ENCODE results near the gene DNAJB1.
"Not testable (repeated sequence)": the region's sequence is repeated elsewhere in the genome, so short reads cannot be mapped to it uniquely, and the experiment has no call there.

The DNAJB1 gene

GRCh38 chr19:14517840-14518505 lies at the start of gene DNAJB1:
DNAJB1 (minus strand) TSS chr19:14518397; CDS start chr19:14518349, 48 bp downstream.
- Mint-ChIP-seq H3K27me3 (no peaks in the 10 kb centered on the region), H3K36me3 (peaks cover 17% of the 10 kb centered on the region), H3K4me1 (ENCODE audit: low read depth) (peaks cover 65% of the 10 kb centered on the region), H3K9me3 (ENCODE audit: low read depth) (no peaks in the 10 kb centered on the region), H3K27ac (peak within 1 kb of the TSS; percentile 95), H3K4me3 (peak within 1 kb of the TSS; percentile 95)

GRCh38 chr19:14567079-14567478 lies 48.9 kb upstream of the DNAJB1 start:
- Mint-ChIP-seq H3K4me3 (no peak overlapping the region), H3K9me3 (ENCODE audit: low read depth) (no peaks in the 10 kb centered on the region), H3K27me3 (no peaks in the 10 kb centered on the region), H3K36me3 (no peaks in the 10 kb centered on the region), H3K27ac (peak overlapping the region; percentile 34), H3K4me1 (ENCODE audit: low read depth) (peaks cover 34% of the 10 kb centered on the region)

- Mint-ChIP-seq H3K9me3 (ENCODE audit: low read depth) (no peaks in the 10 kb centered on the region), H3K4me1 (ENCODE audit: low read depth) (peaks cover 31% of the 10 kb centered on the region), H3K36me3 (no peaks in the 10 kb centered on the region), H3K27me3 (no peaks in the 10 kb centered on the region), H3K27ac (no peak overlapping the region), H3K4me3 (no peak overlapping the region)
Observed at GRCh38 chr19:14566712-14567077, 48.5 kb upstream of the DNAJB1 start.

DNA sequence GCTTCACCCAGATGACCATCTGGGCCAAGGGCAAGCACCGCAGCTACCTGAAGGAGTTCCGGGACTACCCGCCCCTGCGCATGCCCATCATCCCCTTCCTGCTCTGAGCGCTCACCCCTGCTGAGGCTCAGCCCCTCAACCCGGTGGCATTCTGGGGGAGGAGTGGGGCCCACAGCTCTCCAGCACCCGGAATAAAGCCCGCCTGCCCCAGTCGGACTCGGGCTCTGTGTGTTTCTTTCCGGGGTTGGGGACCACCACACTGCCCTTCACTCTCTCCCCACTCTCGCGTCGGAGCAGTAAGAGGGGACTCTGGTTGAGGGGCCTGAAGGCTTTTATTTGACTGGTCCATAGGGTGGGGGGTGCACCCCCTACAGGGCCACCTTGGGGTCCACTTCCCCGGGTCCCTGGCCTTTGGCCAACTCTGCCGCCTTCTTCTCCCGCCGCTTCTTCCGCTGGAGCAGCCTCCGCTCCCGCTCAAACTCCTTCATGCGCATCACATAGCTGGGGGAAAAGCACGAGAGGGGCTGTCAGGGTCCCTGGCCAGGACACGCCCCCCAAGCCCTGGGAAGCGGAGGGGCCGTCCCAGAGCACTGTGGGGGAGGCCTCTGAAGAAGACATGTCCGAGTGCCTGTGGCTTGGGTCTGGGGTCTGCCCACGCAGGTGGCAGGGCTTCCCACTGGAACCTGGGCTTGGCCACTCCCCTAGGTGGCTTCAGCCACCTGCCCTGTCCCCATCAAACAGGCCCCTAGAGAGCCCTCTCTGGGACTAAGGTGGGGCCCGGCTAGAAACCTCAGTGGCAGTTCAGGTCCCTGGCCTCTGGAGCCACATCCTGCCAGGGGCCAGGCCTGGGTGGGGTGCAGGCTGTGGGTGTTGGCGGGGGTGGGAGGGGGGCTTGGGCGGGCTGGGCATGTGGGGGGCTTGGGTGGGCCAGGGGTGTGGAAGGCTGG lies 47.8 kb upstream of the DNAJB1 start:
- Mint-ChIP-seq H3K9me3 (ENCODE audit: low read depth) (no peaks in the 10 kb centered on the region), H3K36me3 (no peaks in the 10 kb centered on the region), H3K27me3 (no peaks in the 10 kb centered on the region), H3K4me1 (ENCODE audit: low read depth) (peaks cover 29% of the 10 kb centered on the region), H3K27ac (no peak overlapping the region), H3K4me3 (no peak overlapping the region)

DNA sequence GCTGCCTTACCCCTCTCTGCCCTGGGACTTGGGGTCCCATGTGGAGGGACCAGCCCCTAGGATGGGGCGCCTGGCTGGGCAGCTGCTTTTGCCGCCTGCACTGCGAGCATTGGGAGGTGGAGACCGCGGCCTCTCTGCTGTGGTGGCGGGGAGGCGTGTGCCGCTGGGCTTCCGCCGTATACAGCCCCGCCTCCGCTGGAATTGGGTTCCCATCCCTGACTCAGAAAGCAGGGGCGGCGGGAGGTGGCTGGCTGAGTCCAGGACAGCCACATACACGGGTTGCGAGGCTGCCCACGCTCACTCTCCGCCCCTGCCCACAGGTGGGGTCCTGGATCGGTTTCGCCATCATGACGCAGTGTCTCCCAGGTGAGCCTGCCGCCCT lies 47.1 kb upstream of the DNAJB1 start:
- no peak overlapping the region for H3K27ac Mint-ChIP-seq
- H3K27me3 Mint-ChIP-seq: no peaks in the 10 kb centered on the region
- no peaks in the 10 kb centered on the region for H3K9me3 Mint-ChIP-seq (ENCODE audit: low read depth)
- H3K36me3 Mint-ChIP-seq: no peaks in the 10 kb centered on the region
- H3K4me1 Mint-ChIP-seq (ENCODE audit: low read depth): peaks cover 27% of the 10 kb centered on the region
- H3K4me3 Mint-ChIP-seq: no peak overlapping the region

- not testable (repeated sequence) for H3K27ac Mint-ChIP-seq; H3K27me3 Mint-ChIP-seq; H3K36me3 Mint-ChIP-seq; H3K4me3 Mint-ChIP-seq; H3K9me3 Mint-ChIP-seq (ENCODE audit: low read depth)
- peaks cover 26% of the 10 kb centered on the region for H3K4me1 Mint-ChIP-seq (ENCODE audit: low read depth)
Observed at GRCh38 chr19:14564652-14565297, 46.6 kb upstream of the DNAJB1 start.

DNA sequence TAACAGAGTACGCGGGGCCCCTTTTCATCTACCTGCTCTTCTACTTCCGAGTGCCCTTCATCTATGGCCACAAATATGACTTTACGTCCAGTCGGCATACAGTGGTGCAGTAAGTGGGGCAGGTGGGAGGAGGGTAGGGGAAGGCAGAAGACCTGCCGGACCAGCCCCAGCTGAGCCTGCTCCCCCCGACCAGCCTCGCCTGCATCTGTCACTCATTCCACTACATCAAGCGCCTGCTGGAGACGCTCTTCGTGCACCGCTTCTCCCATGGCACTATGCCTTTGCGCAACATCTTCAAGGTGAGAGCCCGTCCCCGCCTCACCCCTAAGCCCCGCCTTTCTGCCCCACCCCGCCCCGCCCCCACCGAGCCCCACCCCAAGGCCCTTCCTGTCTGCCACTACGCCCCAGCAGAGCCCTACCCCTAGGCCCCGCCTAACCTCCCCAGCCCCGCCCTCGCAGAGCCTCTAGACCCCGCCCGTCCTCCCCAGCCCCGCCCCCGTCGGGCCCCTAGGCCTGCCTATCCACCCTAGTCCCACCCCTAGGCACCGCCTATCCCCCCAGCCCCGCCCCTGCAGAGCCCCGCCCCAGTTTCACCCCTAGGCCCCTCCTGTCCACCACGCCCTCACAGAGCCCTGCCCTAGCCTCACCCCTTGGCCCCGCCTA lies 45.9 kb upstream of the DNAJB1 start:
- no peaks in the 10 kb centered on the region for H3K9me3 Mint-ChIP-seq (ENCODE audit: low read depth)
- no peak overlapping the region for H3K4me3 Mint-ChIP-seq
- H3K27ac Mint-ChIP-seq: no peak overlapping the region

DNA sequence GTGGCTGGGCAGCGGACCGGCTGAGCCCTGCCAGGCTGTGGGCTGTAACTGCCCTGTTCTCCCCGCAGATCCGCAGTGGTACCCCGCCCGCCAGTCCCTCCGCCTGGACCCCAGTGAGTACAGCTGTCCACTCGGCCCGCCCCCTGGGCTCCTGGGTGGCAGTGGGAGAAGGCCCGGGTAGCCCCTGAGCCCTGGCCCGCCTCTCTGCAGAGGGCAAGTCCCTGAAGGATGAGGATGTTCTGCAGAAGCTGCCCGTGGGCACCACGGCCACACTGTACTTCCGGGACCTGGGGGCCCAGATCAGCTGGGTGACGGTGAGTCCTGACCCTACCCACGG lies 45.4 kb upstream of the DNAJB1 start:
- H3K36me3 Mint-ChIP-seq: no peaks in the 10 kb centered on the region
- H3K27me3 Mint-ChIP-seq: no peaks in the 10 kb centered on the region
- H3K4me3 Mint-ChIP-seq: no peak overlapping the region
- H3K9me3 Mint-ChIP-seq (ENCODE audit: low read depth): no peaks in the 10 kb centered on the region
- peaks cover 19% of the 10 kb centered on the region for H3K4me1 Mint-ChIP-seq (ENCODE audit: low read depth)
- no peak overlapping the region for H3K27ac Mint-ChIP-seq

More for the DNA sequence above, 45.9 kb upstream of the DNAJB1 start:
- peaks cover 21% of the 10 kb centered on the region for H3K4me1 Mint-ChIP-seq (ENCODE audit: low read depth)
- no peaks in the 10 kb centered on the region for H3K36me3 Mint-ChIP-seq
- no peaks in the 10 kb centered on the region for H3K27me3 Mint-ChIP-seq

GRCh38 chr19:14562660-14563589 lies 44.7 kb upstream of the DNAJB1 start:
- Mint-ChIP-seq H3K4me1 (ENCODE audit: low read depth) (peaks cover 21% of the 10 kb centered on the region), H3K9me3 (ENCODE audit: low read depth) (no peaks in the 10 kb centered on the region), H3K27ac (no peak overlapping the region), H3K4me3 (no peak overlapping the region), H3K27me3 (no peaks in the 10 kb centered on the region), H3K36me3 (no peaks in the 10 kb centered on the region)

GRCh38 chr19:14561847-14562351 lies 43.7 kb upstream of the DNAJB1 start:
- H3K4me3 Mint-ChIP-seq: no peak overlapping the region
- H3K27me3 Mint-ChIP-seq: no peaks in the 10 kb centered on the region
- H3K27ac Mint-ChIP-seq: no peak overlapping the region
- no peaks in the 10 kb centered on the region for H3K36me3 Mint-ChIP-seq
- H3K9me3 Mint-ChIP-seq (ENCODE audit: low read depth): no peaks in the 10 kb centered on the region
- H3K4me1 Mint-ChIP-seq (ENCODE audit: low read depth): peaks cover 18% of the 10 kb centered on the region

DNA sequence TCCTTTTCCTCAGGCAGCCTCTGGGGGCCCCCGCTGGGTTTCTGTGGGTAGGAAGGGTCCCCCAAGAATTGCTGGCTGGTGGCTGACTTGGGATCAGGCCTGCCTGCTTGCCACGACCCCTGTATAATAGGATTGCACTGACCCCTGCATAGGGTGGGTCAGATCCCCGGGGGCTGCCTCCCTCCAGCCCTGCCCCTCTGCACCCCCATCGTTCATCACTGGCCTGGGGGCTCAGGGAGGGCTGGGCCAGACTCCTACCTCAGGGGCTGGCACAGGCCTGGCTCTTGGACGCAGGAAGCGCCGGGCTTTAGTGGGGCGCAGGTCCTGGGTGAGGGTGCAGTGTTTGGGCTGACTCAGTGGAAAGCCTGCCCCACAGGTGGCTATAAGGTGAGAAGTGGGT lies 43.1 kb upstream of the DNAJB1 start:
- H3K9me3 Mint-ChIP-seq (ENCODE audit: low read depth): no peaks in the 10 kb centered on the region
- peaks cover 22% of the 10 kb centered on the region for H3K4me1 Mint-ChIP-seq (ENCODE audit: low read depth)
- no peak overlapping the region for H3K27ac Mint-ChIP-seq

DNA sequence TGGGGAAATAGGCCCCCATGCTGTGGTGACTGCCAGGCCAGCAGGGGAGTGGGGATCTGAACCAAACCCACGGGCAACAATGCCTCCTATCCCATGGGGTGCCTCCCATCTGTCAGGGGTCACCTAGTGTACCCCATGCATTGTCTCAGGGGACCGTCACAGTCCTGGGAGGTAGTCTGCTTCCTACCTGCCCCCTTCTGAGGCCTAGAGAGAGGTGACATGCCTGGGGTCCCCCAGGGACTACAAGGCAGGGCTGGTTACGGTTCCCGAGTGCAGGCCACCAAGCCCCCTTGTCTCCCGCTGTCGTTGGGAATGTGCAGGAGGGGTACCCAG lies 42.5 kb upstream of the DNAJB1 start:
- H3K27me3 Mint-ChIP-seq: no peaks in the 10 kb centered on the region
- H3K4me3 Mint-ChIP-seq: no peak overlapping the region
- no peak overlapping the region for H3K27ac Mint-ChIP-seq
- H3K36me3 Mint-ChIP-seq: no peaks in the 10 kb centered on the region
- no peaks in the 10 kb centered on the region for H3K9me3 Mint-ChIP-seq (ENCODE audit: low read depth)
- peaks cover 27% of the 10 kb centered on the region for H3K4me1 Mint-ChIP-seq (ENCODE audit: low read depth)

More for the DNA sequence above, 43.1 kb upstream of the DNAJB1 start:
- Mint-ChIP-seq H3K27me3 (no peaks in the 10 kb centered on the region), H3K36me3 (no peaks in the 10 kb centered on the region), H3K4me3 (no peak overlapping the region)

DNA sequence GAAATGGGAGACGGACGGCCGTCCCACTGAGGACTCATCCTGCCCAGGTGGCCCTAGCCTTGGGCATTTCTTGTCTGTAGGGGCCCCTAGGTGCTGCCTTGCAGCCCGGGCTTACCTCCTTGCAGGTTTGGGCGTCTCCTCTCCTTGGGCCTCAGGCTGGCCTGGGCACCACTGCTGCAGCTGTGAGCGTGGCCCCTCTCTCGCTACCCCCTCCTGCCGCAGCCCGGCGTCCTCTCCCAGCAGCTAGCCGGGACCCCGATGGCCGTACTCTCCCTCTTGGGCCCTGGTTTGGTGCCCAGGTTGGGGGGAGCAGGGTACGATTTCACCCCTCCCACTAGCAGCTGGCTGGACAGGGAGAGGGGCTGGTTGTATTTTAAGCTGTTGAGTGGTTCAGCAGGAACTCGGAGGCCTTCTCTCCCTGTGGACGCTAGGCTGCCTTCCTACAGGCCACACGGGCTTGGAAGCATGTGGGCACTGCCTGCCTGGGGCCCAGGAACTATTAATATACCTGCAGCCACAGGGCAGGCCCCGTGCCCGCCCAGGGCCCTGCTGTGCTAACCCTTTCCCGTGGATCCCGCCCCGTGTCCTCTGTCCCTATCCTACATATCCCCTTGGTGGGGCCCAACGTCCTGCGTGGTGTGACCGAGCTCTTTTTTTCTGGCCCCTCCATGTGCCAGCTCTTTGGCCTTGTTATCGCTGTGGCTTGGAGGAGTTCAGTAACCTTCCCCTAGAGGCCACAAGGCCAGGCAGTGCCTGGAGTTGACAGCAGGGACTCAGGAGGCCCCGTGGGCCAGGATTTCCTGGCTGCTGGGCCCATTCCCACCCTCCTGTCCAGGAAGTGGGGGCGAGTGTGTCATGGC lies 41.9 kb upstream of the DNAJB1 start:
- Mint-ChIP-seq H3K4me1 (ENCODE audit: low read depth) (peaks cover 28% of the 10 kb centered on the region), H3K27ac (peak overlapping the region; percentile 75), H3K36me3 (no peaks in the 10 kb centered on the region), H3K9me3 (ENCODE audit: low read depth) (no peaks in the 10 kb centered on the region), H3K4me3 (no peak overlapping the region), H3K27me3 (no peaks in the 10 kb centered on the region)
